Left ventricle myocardium inferior (tissue), 1 donor: ENCODE data around the gene CIRBP. TPM values are rescaled to one million over a fixed set of nuclear protein-coding genes. Genes with fewer than 3 reads are reported as not detected.

ENCODE experiments used
- DNase-seq: peaks from one replicate; pipeline ENCODE4 v3.0.0-alpha.2; 2020
- H3K27ac ChIP-seq: fragments of 200-600 bp; replicated peaks from 2 replicates; pipeline ENCODE4 v1.8.0; 2021
- H3K27me3 ChIP-seq: fragments of 200-600 bp; 2 replicates; pipeline ENCODE4 v1.8.0; 2021; ENCODE audit warnings: low read depth
- H3K36me3 ChIP-seq: fragments of 200-600 bp; 2 replicates; pipeline ENCODE4 v1.8.0; 2021
- H3K4me1 ChIP-seq: fragments of 200-600 bp; 2 replicates; pipeline ENCODE4 v1.8.0; 2021
- H3K4me3 ChIP-seq: fragments of 200-600 bp; 2 replicates; pipeline ENCODE4 v1.8.0; 2021; ENCODE audit warnings: mild to moderate bottlenecking, moderate library complexity
- H3K9me3 ChIP-seq: fragments of 200-600 bp; replicated peaks from 2 replicates; pipeline ENCODE4 v1.8.0; 2021
- CTCF ChIP-seq: fragments of 200-600 bp; IDR thresholded peaks from 2 replicates; pipeline ENCODE4 v1.8.0; 2021; ENCODE audit warnings: antibody characterized with exemption, mild to moderate bottlenecking, borderline replicate concordance
- intact Hi-C: fragments of 100-400 bp; cut with micrococcal nuclease; formaldehyde crosslinking; loops from one replicate; pipeline ENCODE4 v1.11.0; 2022
- total RNA-seq: library from RNA; stranded (reverse); fragmentation: NEBNext Ultra II Directional; extraction: Animal tissue kit (Norgen Biotek cat#: 25700); gene quantifications from one replicate; pipeline ENCODE4 v1.2.1, GENCODE V29; 2021
- donor health status: DM: no; HTN: yes; CAD: no; lungs with severe emphysema.

The CIRBP gene
- total RNA-seq, 1 donor from 2014 or later, result 229 TPM

- no peak for TF ChIP-seq CTCF
- peaks cover 17% of the 10 kb centered on the region for H3K4me1 ChIP-seq
- peaks cover 31% of the 10 kb centered on the region for H3K36me3 ChIP-seq
- no peaks in the 10 kb centered on the region for H3K27me3 ChIP-seq
- intact Hi-C loops, result no loop called here
- H3K4me3 ChIP-seq, result no peak overlapping the region
- no peaks in the 10 kb centered on the region for H3K9me3 ChIP-seq
- no peak overlapping the region for H3K27ac ChIP-seq
- DNase-seq, result no peak
These were observed 39.0 kb upstream of the CIRBP start for GRCh38 chr19:1229924-1230782.

- Histone ChIP-seq H3K4me3 (no peak overlapping the region), H3K27ac (no peak overlapping the region), H3K9me3 (no peaks in the 10 kb centered on the region), H3K4me1 (peaks cover 17% of the 10 kb centered on the region), H3K36me3 (peaks cover 25% of the 10 kb centered on the region), H3K27me3 (no peaks in the 10 kb centered on the region)
- intact Hi-C loops, result no loop called here
- no peak for DNase-seq
- no peak for TF ChIP-seq CTCF
These were observed 38.2 kb upstream of the CIRBP start for GRCh38 chr19:1230783-1231489.

- H3K27ac ChIP-seq, result peak overlapping the region; percentile 40
- peaks cover 2% of the 10 kb centered on the region for H3K27me3 ChIP-seq
- intact Hi-C loops, result no loop called here
- no peak for TF ChIP-seq CTCF
- H3K9me3 ChIP-seq, result no peaks in the 10 kb centered on the region
- H3K4me1 ChIP-seq, result peaks cover 23% of the 10 kb centered on the region
- DNase-seq, result no peak
- peaks cover 14% of the 10 kb centered on the region for H3K36me3 ChIP-seq
- H3K4me3 ChIP-seq, result no peak overlapping the region
These were observed 37.1 kb upstream of the CIRBP start for GRCh38 chr19:1231729-1232637.

GRCh38 chr19:1232652-1233072 is 36.5 kb upstream of the CIRBP start:
- H3K9me3 ChIP-seq, result no peaks in the 10 kb centered on the region
- no peak for TF ChIP-seq CTCF
- DNase-seq, result no peak
- H3K27ac ChIP-seq, result peak overlapping the region; percentile 40
- intact Hi-C loops, result no loop called here
- H3K36me3 ChIP-seq, result peaks cover 8% of the 10 kb centered on the region
- H3K27me3 ChIP-seq, result peaks cover 6% of the 10 kb centered on the region
- no peak overlapping the region for H3K4me3 ChIP-seq
- H3K4me1 ChIP-seq, result peaks cover 28% of the 10 kb centered on the region

GRCh38 chr19:1233115-1233667 is 35.9 kb upstream of the CIRBP start:
- H3K27ac ChIP-seq, result peak overlapping the region; percentile 40
- H3K4me1 ChIP-seq, result peaks cover 30% of the 10 kb centered on the region
- peaks cover 6% of the 10 kb centered on the region for H3K27me3 ChIP-seq
- H3K4me3 ChIP-seq, result no peak overlapping the region
- H3K36me3 ChIP-seq, result peaks cover 2% of the 10 kb centered on the region
- DNase-seq, result no peak
- no peak for TF ChIP-seq CTCF
- intact Hi-C loops, result no loop called here
- H3K9me3 ChIP-seq, result no peaks in the 10 kb centered on the region
